Measurements from ENCODE around the gene TALDO1. TPM values are rescaled to one million over a fixed set of nuclear protein-coding genes. Genes with fewer than 3 reads are reported as not detected.

Gene TALDO1
- total RNA-seq, 1 donor from 2014 or later: 182 TPM

- Mint-ChIP-seq H3K36me3 (ENCODE audit: unreplicated experiment) (peaks cover 5% of the 10 kb centered on the region), H3K4me3 (ENCODE audit: unreplicated experiment) (no peak overlapping the region), H3K27me3 (ENCODE audit: unreplicated experiment) (peaks cover 9% of the 10 kb centered on the region), H3K9me3 (ENCODE audit: unreplicated experiment) (peaks cover 15% of the 10 kb centered on the region), H3K27ac (ENCODE audit: unreplicated experiment) (no peak overlapping the region), H3K4me1 (ENCODE audit: low read depth, unreplicated experiment) (peaks cover 9% of the 10 kb centered on the region)
- TF ChIP-seq CTCF (IDR thresholded peaks at IDR 0.05; ENCODE audit: partially characterized antibody, unreplicated experiment): no peak
- no peak for DNase-seq
These were observed 19.6 kb downstream of the TALDO1 start for GRCh38 chr11:766936-767210.

DNA sequence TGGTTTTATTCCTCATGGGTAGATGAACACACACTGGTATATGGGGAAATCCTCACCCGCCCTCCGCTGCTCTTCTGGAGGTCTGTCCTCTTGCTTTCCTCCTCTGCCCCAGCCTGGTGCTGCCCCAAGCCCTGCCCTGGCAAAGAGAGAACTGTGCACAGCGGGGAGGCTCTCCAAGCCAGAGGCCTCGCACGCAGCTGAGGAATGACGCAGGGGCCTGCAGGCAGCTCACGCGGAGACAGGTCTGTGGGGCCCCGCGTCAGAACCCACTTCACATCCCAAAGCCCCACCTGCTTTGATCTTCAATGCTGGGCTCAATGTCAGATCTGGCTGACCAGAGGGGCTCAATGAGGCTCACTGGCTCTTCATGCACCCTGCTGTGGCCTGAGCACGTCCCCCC lies 20.0 kb downstream of the TALDO1 start:
- Mint-ChIP-seq H3K27ac (ENCODE audit: unreplicated experiment) (no peak overlapping the region), H3K36me3 (ENCODE audit: unreplicated experiment) (peaks cover 3% of the 10 kb centered on the region), H3K27me3 (ENCODE audit: unreplicated experiment) (peaks cover 6% of the 10 kb centered on the region), H3K4me3 (ENCODE audit: unreplicated experiment) (no peak overlapping the region), H3K9me3 (ENCODE audit: unreplicated experiment) (peaks cover 12% of the 10 kb centered on the region), H3K4me1 (ENCODE audit: low read depth, unreplicated experiment) (peaks cover 7% of the 10 kb centered on the region)
- no peak for DNase-seq
- no peak for TF ChIP-seq CTCF (IDR thresholded peaks at IDR 0.05; ENCODE audit: partially characterized antibody, unreplicated experiment)

DNA sequence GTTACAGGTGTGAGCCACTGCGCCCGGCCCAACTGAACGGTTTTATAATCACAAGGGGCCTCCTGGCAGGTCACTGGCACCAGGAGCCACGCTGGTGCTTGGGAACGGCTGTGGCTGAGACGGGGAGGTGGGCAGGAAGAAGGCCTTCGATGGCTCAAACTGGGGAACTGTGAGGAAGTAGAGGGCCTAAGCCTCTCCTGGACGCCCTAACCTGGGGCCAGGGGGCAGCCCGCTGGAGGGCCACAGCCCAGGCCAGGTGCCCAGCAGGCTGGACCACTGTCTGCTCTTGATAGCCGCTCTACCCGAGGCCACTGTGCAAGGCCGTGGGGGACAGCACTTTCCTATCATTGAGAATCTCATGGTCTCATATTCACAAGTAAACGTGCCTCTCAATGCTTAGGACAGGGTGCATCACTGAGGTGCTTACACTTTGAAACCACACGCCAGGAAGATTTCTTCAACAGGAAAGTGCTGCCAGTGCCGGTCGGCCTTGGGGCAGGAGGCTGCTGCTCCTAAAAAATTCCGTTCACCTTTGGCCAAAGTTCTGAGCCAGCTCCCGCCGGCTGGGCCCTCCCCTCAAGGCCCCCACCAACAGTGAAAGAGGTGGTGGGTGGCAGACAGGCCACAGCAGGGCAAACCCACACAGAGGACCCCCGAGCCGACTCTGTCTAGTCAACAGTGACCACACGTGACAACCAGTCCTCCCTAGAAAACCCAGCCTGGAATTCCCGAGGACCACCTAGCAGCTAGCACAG lies 22.8 kb downstream of the TALDO1 start:
- DNase-seq: no peak
- H3K27me3 Mint-ChIP-seq (ENCODE audit: unreplicated experiment): no peaks in the 10 kb centered on the region
- H3K9me3 Mint-ChIP-seq (ENCODE audit: unreplicated experiment): peaks cover 4% of the 10 kb centered on the region
- no peak overlapping the region for H3K4me3 Mint-ChIP-seq (ENCODE audit: unreplicated experiment)
- H3K36me3 Mint-ChIP-seq (ENCODE audit: unreplicated experiment): no peaks in the 10 kb centered on the region
- H3K4me1 Mint-ChIP-seq (ENCODE audit: low read depth, unreplicated experiment): peaks cover 3% of the 10 kb centered on the region
- peak overlapping the region; percentile 55 for H3K27ac Mint-ChIP-seq (ENCODE audit: unreplicated experiment)
- TF ChIP-seq CTCF (IDR thresholded peaks at IDR 0.05; ENCODE audit: partially characterized antibody, unreplicated experiment): no peak

- H3K4me3 Mint-ChIP-seq (ENCODE audit: unreplicated experiment): no peak overlapping the region
- DNase-seq: no peak
- H3K27me3 Mint-ChIP-seq (ENCODE audit: unreplicated experiment): no peaks in the 10 kb centered on the region
- no peak overlapping the region for H3K27ac Mint-ChIP-seq (ENCODE audit: unreplicated experiment)
- no peak for TF ChIP-seq CTCF (IDR thresholded peaks at IDR 0.05; ENCODE audit: partially characterized antibody, unreplicated experiment)
- peaks cover 7% of the 10 kb centered on the region for H3K4me1 Mint-ChIP-seq (ENCODE audit: low read depth, unreplicated experiment)
- no peaks in the 10 kb centered on the region for H3K36me3 Mint-ChIP-seq (ENCODE audit: unreplicated experiment)
- H3K9me3 Mint-ChIP-seq (ENCODE audit: unreplicated experiment): peaks cover 3% of the 10 kb centered on the region
These were observed 23.7 kb downstream of the TALDO1 start for GRCh38 chr11:770642-771616.

Measured in glutamatergic neuron (in vitro differentiated cells).